Activated naive CD4-positive, alpha-beta T cell (primary cell): ENCODE data around the gene GRB10.

ENCODE experiments used
- DNase-seq, 4 experiments: peaks; one replicate each; lab custom pipeline; 2025; lab: John Stamatoyannopoulos, UW

GRB10 gene

GRCh38 chr7:50720295-50720694 is 62.4 kb downstream of the GRB10 start:
- DNase-seq, result no peak

GRCh38 chr7:50718876-50719275 is 63.8 kb downstream of the GRB10 start:
- DNase-seq, result no peak

GRCh38 chr7:50718311-50718710 is 64.4 kb downstream of the GRB10 start:
- no peak for DNase-seq

- no peak for DNase-seq
Measured at GRCh38 chr7:50717181-50717580, 65.5 kb downstream of the GRB10 start.

GRCh38 chr7:50714857-50715256 is 67.8 kb downstream of the GRB10 start:
- no peak for DNase-seq

GRCh38 chr7:50713123-50713965 is 69.4 kb downstream of the GRB10 start:
- no peak for DNase-seq

- DNase-seq, result no peak
Measured at GRCh38 chr7:50712252-50713122, 70.2 kb downstream of the GRB10 start.

- DNase-seq, result no peak
Measured at GRCh38 chr7:50711271-50712175, 71.2 kb downstream of the GRB10 start.

- DNase-seq, result no peak
Measured at GRCh38 chr7:50710441-50711154, 72.1 kb downstream of the GRB10 start.

- no peak for DNase-seq
Measured at GRCh38 chr7:50709151-50709550, 73.5 kb downstream of the GRB10 start.

- no peak for DNase-seq
Measured at GRCh38 chr7:50707236-50708006, 75.3 kb downstream of the GRB10 start.

- no peak for DNase-seq
Measured at GRCh38 chr7:50706469-50706937, 76.2 kb downstream of the GRB10 start.

- DNase-seq, result no peak
Measured at GRCh38 chr7:50704844-50705243, 77.9 kb downstream of the GRB10 start.

- no peak for DNase-seq
Measured at GRCh38 chr7:50703654-50704053, 79.0 kb downstream of the GRB10 start.

GRCh38 chr7:50699143-50699542 is 83.6 kb downstream of the GRB10 start:
- no peak for DNase-seq

GRCh38 chr7:50697748-50698147 is 84.9 kb downstream of the GRB10 start:
- no peak for DNase-seq

GRCh38 chr7:50696810-50697582 is 85.7 kb downstream of the GRB10 start:
- no peak for DNase-seq

GRCh38 chr7:50695026-50695425 is 87.7 kb downstream of the GRB10 start:
- DNase-seq, result no peak

- DNase-seq, result no peak
Measured at GRCh38 chr7:50693455-50694130, 89.1 kb downstream of the GRB10 start.
